Prostate gland (tissue), 2 donors: ENCODE measurements around the gene TLE2. TPM values are rescaled to one million over a fixed set of nuclear protein-coding genes. Genes with fewer than 3 reads are reported as not detected.

Experiments used
- DNase-seq: peaks from one replicate; pipeline ENCODE4 v3.0.0-alpha.2; 2019; ENCODE audit warnings: low spot score
- H3K27ac ChIP-seq, 2 donors: fragments of 200-600 bp; sonication (generic); 2 replicates each; pipeline ENCODE4 v1.5.1; 2017 to 2019
- H3K27me3 ChIP-seq: fragments of 200-600 bp; sonication (generic); replicated peaks from 2 replicates; pipeline ENCODE4 v1.5.1; 2019; ENCODE audit not compliant: insufficient read depth
- H3K36me3 ChIP-seq, 2 donors: fragments of 200-600 bp; sonication (generic); 1 replicate in 1 of 2; 2 replicates in 1 of 2; pipeline versions ENCODE4 v1.5.1 to v1.8.1; 2017 to 2019
- H3K4me1 ChIP-seq: fragments of 200-600 bp; sonication (generic); replicated peaks from 2 replicates; pipeline ENCODE4 v1.5.1; 2019
- H3K4me3 ChIP-seq, 2 donors: fragments of 200-600 bp; sonication (generic); 2 replicates each; pipeline ENCODE4 v1.5.1; 2017 to 2019
- H3K9me3 ChIP-seq: fragments of 200-600 bp; sonication (generic); 2 replicates; pipeline ENCODE4 v1.5.1; 2017
- CTCF ChIP-seq, 4 experiments: fragments of 200-600 bp in 2 of 4; fragments of 450-650 bp in 2 of 4; sonication (generic) in 2 of 4; IDR thresholded peaks; 1 replicate in 3 of 4; 2 replicates in 1 of 4; pipeline ENCODE4 v1.5.1; 2016 to 2019; ENCODE audit warnings: antibody characterized with exemption in 4 of 4, mild to moderate bottlenecking in 2 of 4, moderate library complexity in 2 of 4
- POLR2A ChIP-seq: fragments of 450-650 bp; IDR thresholded peaks from one replicate; pipeline ENCODE4 v1.6.1; 2016; ENCODE audit warnings: antibody characterized with exemption, mild to moderate bottlenecking
- POLR2AphosphoS5 ChIP-seq: sonication (generic); formaldehyde crosslinking; IDR thresholded peaks from one replicate; pipeline ENCODE4 v1.6.1; 2017; ENCODE audit warnings: antibody characterized with exemption
- WGBS: methylation state at CpG from one replicate; pipeline ENCODE4 v1.1.5; 2018; 5-methylcytosine and 5-hydroxymethylcytosine counted together
- intact Hi-C: fragments of 100-400 bp; cut with DNase I; formaldehyde crosslinking; loops from one replicate; pipeline ENCODE4 v1.14.2; 2022
- total RNA-seq, 2 donors: library from RNA; depleted of rRNA; stranded (reverse); fragments of >200 nt; gene quantifications; one replicate each; pipeline ENCODE4 v1.1.0, GENCODE V29; 2016

The TLE2 gene
- total RNA-seq, 2 donors from 2014 or later, result 61.9 to 82.1 TPM

GRCh38 chr19:3071768-3072167 lies 42.7 kb upstream of the TLE2 start:
- Histone ChIP-seq H3K4me1 (no peaks in the 10 kb centered on the region), H3K4me3 (no peak overlapping the region), H3K27ac (no peak overlapping the region), H3K27me3 (no peaks in the 10 kb centered on the region), H3K9me3 (no peaks in the 10 kb centered on the region), H3K36me3 (no peaks in the 10 kb centered on the region)
- intact Hi-C loops, result no loop called here
- TF ChIP-seq CTCF (IDR thresholded peaks at IDR 0.05) (no peak), POLR2AphosphoS5 (no peak), POLR2A (no peak)
- 62% methylated on average over 4 of the region's 4 CpGs for WGBS
- no peak for DNase-seq

GRCh38 chr19:3068071-3068470 lies 39.0 kb upstream of the TLE2 start:
- peaks cover 2% of the 10 kb centered on the region for H3K4me1 ChIP-seq
- no peak overlapping the region for H3K4me3 ChIP-seq
- no peaks in the 10 kb centered on the region for H3K27me3 ChIP-seq
- TF ChIP-seq CTCF (IDR thresholded peaks at IDR 0.05) (no peak), POLR2AphosphoS5 (no peak), POLR2A (no peak)
- H3K36me3 ChIP-seq, result no peaks in the 10 kb centered on the region
- no peak overlapping the region for H3K27ac ChIP-seq
- 71% methylated on average over 20 of the region's 21 CpGs for WGBS
- H3K9me3 ChIP-seq, result no peaks in the 10 kb centered on the region
- no peak for DNase-seq
- intact Hi-C loops, result no loop called here

- no peak overlapping the region for H3K4me3 ChIP-seq
Observed at GRCh38 chr19:3067563-3067962, 38.5 kb upstream of the TLE2 start.

GRCh38 chr19:3066482-3067049 lies 37.5 kb upstream of the TLE2 start:
- TF ChIP-seq CTCF (IDR thresholded peaks at IDR 0.05) (no peak), POLR2AphosphoS5 (no peak), POLR2A (no peak)
- peaks cover 5% of the 10 kb centered on the region for H3K4me1 ChIP-seq
- H3K27me3 ChIP-seq, result no peaks in the 10 kb centered on the region
- WGBS, result 90% methylated on average over 16 of the region's 16 CpGs
- no peak for DNase-seq
- H3K4me3 ChIP-seq, result no peak overlapping the region
- H3K27ac ChIP-seq, result no peak overlapping the region
- H3K9me3 ChIP-seq, result no peaks in the 10 kb centered on the region
- H3K36me3 ChIP-seq, result no peaks in the 10 kb centered on the region
- intact Hi-C loops, result no loop called here

More at GRCh38 chr19:3067563-3067962, 38.5 kb upstream of the TLE2 start:
- Histone ChIP-seq H3K36me3 (no peaks in the 10 kb centered on the region), H3K9me3 (no peaks in the 10 kb centered on the region), H3K4me1 (peaks cover 5% of the 10 kb centered on the region), H3K27me3 (no peaks in the 10 kb centered on the region), H3K27ac (no peak overlapping the region)
- DNase-seq, result no peak
- WGBS, result 86% methylated on average over 9 of the region's 9 CpGs
- no peak for TF ChIP-seq CTCF (IDR thresholded peaks at IDR 0.05)
- intact Hi-C loops, result no loop called here

- intact Hi-C loops, result no loop called here
- H3K27ac ChIP-seq, result no peak overlapping the region
- no peaks in the 10 kb centered on the region for H3K36me3 ChIP-seq
- no peaks in the 10 kb centered on the region for H3K27me3 ChIP-seq
- no peak overlapping the region for H3K4me3 ChIP-seq
- TF ChIP-seq POLR2A (no peak), POLR2AphosphoS5 (no peak), CTCF (IDR thresholded peaks at IDR 0.05) (no peak)
- peaks cover 5% of the 10 kb centered on the region for H3K4me1 ChIP-seq
- H3K9me3 ChIP-seq, result no peaks in the 10 kb centered on the region
- no peak for DNase-seq
- 52% methylated on average over 15 of the region's 15 CpGs for WGBS
Observed at GRCh38 chr19:3065675-3066357, 36.7 kb upstream of the TLE2 start.
